SU-DHL-6 (cell line): ENCODE results near the gene MATK.

ENCODE experiments used
- H2AFZ ChIP-seq: fragments of 200-600 bp; sonication (generic); 2 replicates; pipeline ENCODE4 v1.6.1; 2014; ENCODE audit warnings: low read depth, mild to moderate bottlenecking, moderate library complexity, mixed read lengths, antibody characterized with exemption, low read length; ENCODE audit not compliant: severe bottlenecking
- H3F3A ChIP-seq: fragments of 200-600 bp; shearing (Covaris generic); 2 replicates; pipeline ENCODE4 v1.6.0; 2016; ENCODE audit warnings: antibody characterized with exemption, mild to moderate bottlenecking; ENCODE audit not compliant: insufficient read depth
- H3K27ac ChIP-seq: fragments of 200-600 bp; sonication (generic); 2 replicates; pipeline ENCODE4 v1.5.1; 2016; ENCODE audit warnings: low read depth, mild to moderate bottlenecking, low read length, moderate library complexity, mixed read lengths
- H3K27me3 ChIP-seq: fragments of 200-600 bp; sonication (generic), shearing (Covaris generic); 2 replicates; pipeline ENCODE4 v1.6.0; 2014; ENCODE audit warnings: mild to moderate bottlenecking, low read length
- H3K36me3 ChIP-seq: fragments of 200-600 bp; sonication (generic); 2 replicates; pipeline ENCODE4 v1.6.1; 2014; ENCODE audit warnings: mild to moderate bottlenecking, low read length, mixed read lengths
- H3K4me2 ChIP-seq: fragments of 300-600, 200-600 bp; shearing (Covaris generic), sonication (generic); 2 replicates; pipeline ENCODE4 v1.6.0; 2014; ENCODE audit warnings: low read length, low read depth, mild to moderate bottlenecking; ENCODE audit not compliant: poor library complexity, severe bottlenecking
- H3K4me3 ChIP-seq: fragments of 200-600 bp; sonication (generic); 2 replicates; pipeline ENCODE4 v1.5.1; 2014; ENCODE audit warnings: antibody characterized with exemption, low read length, mild to moderate bottlenecking, mixed read lengths; ENCODE audit not compliant: insufficient read depth, poor library complexity, severe bottlenecking
- H3K79me2 ChIP-seq: fragments of 200-600 bp; sonication (generic); 2 replicates; pipeline ENCODE4 v1.6.1; 2014; ENCODE audit warnings: mild to moderate bottlenecking, low read length, moderate library complexity; ENCODE audit not compliant: insufficient read depth
- H3K9ac ChIP-seq: fragments of 200-600 bp; sonication (generic); 2 replicates; pipeline ENCODE4 v1.7.0; 2014; ENCODE audit warnings: mild to moderate bottlenecking, low read length
- H3K9me2 ChIP-seq: fragments of 200-600 bp; sonication (generic); replicated peaks from 2 replicates; pipeline ENCODE4 v1.6.1; 2014; ENCODE audit warnings: low read length; ENCODE audit not compliant: insufficient read depth
- H3K9me3 ChIP-seq: fragments of 200-600 bp; sonication (generic); 2 replicates; pipeline ENCODE4 v1.6.1; 2014; ENCODE audit warnings: low read length, mixed read lengths; ENCODE audit not compliant: insufficient read depth
- H4K20me1 ChIP-seq: fragments of 200-600 bp; sonication (generic); 2 replicates; pipeline ENCODE4 v1.6.1; 2014; ENCODE audit warnings: low read depth, mild to moderate bottlenecking, antibody characterized with exemption, low read length, moderate library complexity, mixed read lengths
- CTCF ChIP-seq: fragments of 200-600 bp; sonication (generic); IDR thresholded peaks from one replicate; pipeline ENCODE4 v1.5.1; 2017; ENCODE audit warnings: antibody characterized with exemption, mild to moderate bottlenecking, low read length, moderate library complexity; ENCODE audit not compliant: insufficient read depth, poor library complexity, severe bottlenecking
- EZH2phosphoT487 ChIP-seq: fragments of 200-600 bp; sonication (generic), shearing (Covaris generic); conservative IDR thresholded peaks from 2 replicates; pipeline ENCODE4 v1.6.1; 2018; ENCODE audit warnings: mild to moderate bottlenecking, antibody characterized with exemption, low read length, moderate library complexity, mixed read lengths

The MATK gene

GRCh38 chr19:3807131-3807480 lies 20.9 kb upstream of the MATK start:
- Histone ChIP-seq H3K9me3 (no peaks in the 10 kb centered on the region), H3K27ac (no peak overlapping the region), H3K4me2 (no peak overlapping the region), H4K20me1 (no peaks in the 10 kb centered on the region), H3K9me2 (no peaks in the 10 kb centered on the region), H2AFZ (no peak overlapping the region), H3K79me2 (no peaks in the 10 kb centered on the region), H3K36me3 (no peaks in the 10 kb centered on the region), H3K9ac (no peak overlapping the region), H3F3A (no peaks in the 10 kb centered on the region), H3K27me3 (no peaks in the 10 kb centered on the region), H3K4me3 (no peak overlapping the region)
- no peak for TF ChIP-seq EZH2phosphoT487
- TF ChIP-seq CTCF = no peak

DNA sequence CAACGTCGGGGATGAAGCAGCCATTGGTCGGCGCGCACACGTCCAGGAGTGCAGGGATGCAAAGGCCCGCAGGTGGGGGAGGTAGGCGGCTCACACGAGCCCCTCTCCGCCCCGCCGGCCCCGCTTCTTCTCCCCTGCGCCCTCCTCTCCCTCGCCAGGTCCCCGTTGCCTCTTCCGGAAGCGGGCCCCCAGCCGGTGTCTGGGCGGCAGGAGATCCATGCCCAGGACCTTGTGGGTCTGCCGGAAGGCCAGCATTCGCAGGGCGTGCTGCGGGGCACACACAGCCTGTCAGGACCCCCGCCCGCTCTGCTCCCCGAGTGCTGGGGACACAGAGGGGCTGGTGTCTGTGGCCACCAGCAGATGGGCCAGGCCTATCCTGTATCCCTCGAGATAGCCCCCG lies 19.7 kb upstream of the MATK start:
- no peaks in the 10 kb centered on the region for H3K27me3 ChIP-seq
- H3K9me3 ChIP-seq = no peaks in the 10 kb centered on the region
- no peak overlapping the region for H3K4me3 ChIP-seq
- no peaks in the 10 kb centered on the region for H3F3A ChIP-seq
- no peak overlapping the region for H2AFZ ChIP-seq
- H4K20me1 ChIP-seq = no peaks in the 10 kb centered on the region
- no peaks in the 10 kb centered on the region for H3K9me2 ChIP-seq
- H3K79me2 ChIP-seq = no peaks in the 10 kb centered on the region
- TF ChIP-seq EZH2phosphoT487 (no peak), CTCF (no peak)
- H3K27ac ChIP-seq = no peak overlapping the region
- no peak overlapping the region for H3K4me2 ChIP-seq
- H3K36me3 ChIP-seq = no peaks in the 10 kb centered on the region
- H3K9ac ChIP-seq = no peak overlapping the region

GRCh38 chr19:3804429-3804828 lies 18.2 kb upstream of the MATK start:
- Histone ChIP-seq H4K20me1 (no peaks in the 10 kb centered on the region), H3K9ac (no peak overlapping the region), H3K9me3 (no peaks in the 10 kb centered on the region), H3K4me2 (no peak overlapping the region), H3K27me3 (no peaks in the 10 kb centered on the region), H3K27ac (no peak overlapping the region), H2AFZ (no peak overlapping the region), H3K79me2 (no peaks in the 10 kb centered on the region), H3K9me2 (no peaks in the 10 kb centered on the region), H3K36me3 (no peaks in the 10 kb centered on the region), H3F3A (no peaks in the 10 kb centered on the region), H3K4me3 (no peak overlapping the region)
- TF ChIP-seq CTCF (no peak), EZH2phosphoT487 (no peak)

DNA sequence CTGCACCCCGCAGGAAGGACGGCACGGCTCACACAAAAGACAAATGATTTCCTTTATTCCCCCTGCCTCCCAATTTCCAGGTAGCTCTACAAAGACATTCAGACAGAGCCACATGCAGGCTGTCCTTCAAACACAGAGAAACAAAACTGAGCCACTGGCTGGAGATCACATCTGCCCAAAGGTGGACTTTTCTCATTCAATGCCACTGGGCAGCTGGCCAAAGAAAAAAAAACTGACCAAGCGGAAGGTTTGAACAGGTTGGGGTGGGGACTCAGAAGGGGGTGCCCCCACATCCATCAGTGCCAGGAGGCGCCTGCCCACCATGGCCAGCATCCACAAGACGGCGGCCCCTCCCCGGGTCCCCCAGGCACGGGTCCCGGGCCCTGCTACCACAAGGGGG lies 17.8 kb upstream of the MATK start:
- TF ChIP-seq EZH2phosphoT487 = no peak
- TF ChIP-seq CTCF = no peak
- no peak overlapping the region for H2AFZ ChIP-seq
- no peaks in the 10 kb centered on the region for H3K79me2 ChIP-seq
- no peak overlapping the region for H3K4me2 ChIP-seq
- no peaks in the 10 kb centered on the region for H4K20me1 ChIP-seq
- H3K36me3 ChIP-seq = no peaks in the 10 kb centered on the region
- no peak overlapping the region for H3K4me3 ChIP-seq
- no peaks in the 10 kb centered on the region for H3K9me3 ChIP-seq
- H3K27ac ChIP-seq = no peak overlapping the region
- no peak overlapping the region for H3K9ac ChIP-seq
- no peaks in the 10 kb centered on the region for H3K27me3 ChIP-seq
- no peaks in the 10 kb centered on the region for H3F3A ChIP-seq
- H3K9me2 ChIP-seq = no peaks in the 10 kb centered on the region
